ENCODE results near the gene OPN4.
"Not testable (repeated sequence)": the region's sequence is repeated elsewhere in the genome, so short reads cannot be mapped to it uniquely, and the experiment has no call there.

DNA sequence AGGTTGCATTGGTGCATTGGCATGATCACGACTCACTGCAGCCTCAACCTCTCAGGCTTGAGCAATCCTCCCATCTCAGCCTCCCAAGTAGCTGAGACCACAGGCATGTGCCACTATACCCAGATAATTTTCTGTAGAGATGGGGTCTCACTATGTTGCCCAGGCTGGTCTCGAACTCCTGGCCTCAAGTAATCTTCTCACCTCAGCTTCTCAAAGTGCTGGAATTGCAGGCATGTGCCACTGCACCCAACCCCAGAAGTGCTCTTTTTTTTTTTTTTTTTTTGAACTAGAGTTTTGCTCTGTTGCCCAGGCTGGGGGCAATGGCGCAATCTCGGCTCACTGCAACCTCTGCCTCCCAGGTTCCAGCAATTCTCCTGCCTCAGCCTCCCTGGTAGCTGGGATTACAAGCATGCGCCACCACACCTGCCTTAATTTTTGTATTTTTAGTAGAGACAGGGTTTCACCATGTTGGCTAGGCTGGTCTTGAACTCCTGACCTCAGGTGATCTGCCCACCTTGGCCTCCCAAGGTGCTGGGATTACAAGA is 8.7 kb upstream of the OPN4 start:
- TF ChIP-seq, protein P1, sequence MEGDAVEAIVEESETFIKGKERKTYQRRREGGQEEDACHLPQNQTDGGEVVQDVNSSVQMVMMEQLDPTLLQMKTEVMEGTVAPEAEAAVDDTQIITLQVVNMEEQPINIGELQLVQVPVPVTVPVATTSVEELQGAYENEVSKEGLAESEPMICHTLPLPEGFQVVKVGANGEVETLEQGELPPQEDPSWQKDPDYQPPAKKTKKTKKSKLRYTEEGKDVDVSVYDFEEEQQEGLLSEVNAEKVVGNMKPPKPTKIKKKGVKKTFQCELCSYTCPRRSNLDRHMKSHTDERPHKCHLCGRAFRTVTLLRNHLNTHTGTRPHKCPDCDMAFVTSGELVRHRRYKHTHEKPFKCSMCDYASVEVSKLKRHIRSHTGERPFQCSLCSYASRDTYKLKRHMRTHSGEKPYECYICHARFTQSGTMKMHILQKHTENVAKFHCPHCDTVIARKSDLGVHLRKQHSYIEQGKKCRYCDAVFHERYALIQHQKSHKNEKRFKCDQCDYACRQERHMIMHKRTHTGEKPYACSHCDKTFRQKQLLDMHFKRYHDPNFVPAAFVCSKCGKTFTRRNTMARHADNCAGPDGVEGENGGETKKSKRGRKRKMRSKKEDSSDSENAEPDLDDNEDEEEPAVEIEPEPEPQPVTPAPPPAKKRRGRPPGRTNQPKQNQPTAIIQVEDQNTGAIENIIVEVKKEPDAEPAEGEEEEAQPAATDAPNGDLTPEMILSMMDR (conservative IDR thresholded peaks at IDR 0.05; ENCODE audit: low read length) = not testable (repeated sequence)
- not testable (repeated sequence) for TF ChIP-seq EZH2phosphoT487 (IDR thresholded peaks at IDR 0.05; ENCODE audit: borderline replicate concordance)
